Epithelial cell of esophagus (primary cell): ENCODE measurements around the gene EPHA2.
"Not testable (repeated sequence)": the region's sequence is repeated elsewhere in the genome, so short reads cannot be mapped to it uniquely, and the experiment has no call there.

Source experiments
- DNase-seq: peaks from one replicate; pipeline ENCODE4 v3.0.0; 2010; ENCODE audit warnings: low read depth
- H3K4me3 ChIP-seq: 2 replicates; pipeline ENCODE4 v1.5.1; 2011; ENCODE audit warnings: mild to moderate bottlenecking, low read length, control low read depth
- TF ChIP-seq, protein P1 (sequence below): IDR thresholded peaks from 2 replicates; pipeline ENCODE4 v1.5.1; 2011; ENCODE audit warnings: low read depth, mild to moderate bottlenecking, low read length, control low read depth, inconsistent platforms; ENCODE audit not compliant: insufficient read depth; ENCODE audit errors: missing control alignments

EPHA2 gene

DNA sequence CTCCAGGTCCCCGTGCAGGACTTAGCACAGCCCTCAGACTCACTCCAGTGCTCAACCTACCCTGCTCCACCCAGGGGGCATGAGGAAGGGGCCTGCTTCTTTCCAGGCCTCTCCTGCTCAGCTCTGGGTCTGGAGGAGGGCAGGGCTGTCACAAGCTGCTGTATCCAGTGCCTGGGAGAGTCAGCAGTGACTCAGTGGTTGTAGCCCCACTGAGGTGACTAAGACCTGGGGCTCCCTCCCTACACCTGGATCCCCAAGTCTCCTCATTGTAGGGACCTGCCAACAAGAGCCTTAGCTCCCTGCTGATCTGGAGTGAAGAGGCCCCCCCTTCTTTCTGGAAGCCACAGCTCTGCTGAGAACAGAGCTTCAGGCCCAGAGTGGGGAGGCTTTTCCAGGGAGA lies 46.3 kb downstream of the EPHA2 start:
- peak; percentile 78 for DNase-seq
- TF ChIP-seq, protein P1, sequence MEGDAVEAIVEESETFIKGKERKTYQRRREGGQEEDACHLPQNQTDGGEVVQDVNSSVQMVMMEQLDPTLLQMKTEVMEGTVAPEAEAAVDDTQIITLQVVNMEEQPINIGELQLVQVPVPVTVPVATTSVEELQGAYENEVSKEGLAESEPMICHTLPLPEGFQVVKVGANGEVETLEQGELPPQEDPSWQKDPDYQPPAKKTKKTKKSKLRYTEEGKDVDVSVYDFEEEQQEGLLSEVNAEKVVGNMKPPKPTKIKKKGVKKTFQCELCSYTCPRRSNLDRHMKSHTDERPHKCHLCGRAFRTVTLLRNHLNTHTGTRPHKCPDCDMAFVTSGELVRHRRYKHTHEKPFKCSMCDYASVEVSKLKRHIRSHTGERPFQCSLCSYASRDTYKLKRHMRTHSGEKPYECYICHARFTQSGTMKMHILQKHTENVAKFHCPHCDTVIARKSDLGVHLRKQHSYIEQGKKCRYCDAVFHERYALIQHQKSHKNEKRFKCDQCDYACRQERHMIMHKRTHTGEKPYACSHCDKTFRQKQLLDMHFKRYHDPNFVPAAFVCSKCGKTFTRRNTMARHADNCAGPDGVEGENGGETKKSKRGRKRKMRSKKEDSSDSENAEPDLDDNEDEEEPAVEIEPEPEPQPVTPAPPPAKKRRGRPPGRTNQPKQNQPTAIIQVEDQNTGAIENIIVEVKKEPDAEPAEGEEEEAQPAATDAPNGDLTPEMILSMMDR, result no peak
- H3K4me3 ChIP-seq, result no peak overlapping the region

DNA sequence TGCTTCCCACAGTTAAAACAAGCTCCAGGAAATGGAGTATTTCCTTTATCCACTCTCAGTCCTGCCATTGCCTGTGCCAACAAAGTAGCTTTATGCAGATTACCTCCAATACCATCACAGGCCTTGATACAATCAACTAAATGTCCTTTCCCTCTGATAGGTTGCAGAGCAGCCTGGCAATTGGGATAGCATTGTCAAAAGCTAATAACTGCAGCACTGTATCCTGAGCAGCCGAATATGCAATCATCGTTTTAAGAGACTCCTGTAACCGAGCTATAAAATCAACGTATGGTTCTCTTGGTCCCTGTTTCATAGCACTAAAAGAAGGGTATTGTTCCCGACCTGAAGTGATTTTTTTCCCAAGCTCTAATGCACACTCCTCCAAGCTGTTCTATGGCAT lies 48.8 kb downstream of the EPHA2 start:
- not testable (repeated sequence) for H3K4me3 ChIP-seq, DNase-seq

DNA sequence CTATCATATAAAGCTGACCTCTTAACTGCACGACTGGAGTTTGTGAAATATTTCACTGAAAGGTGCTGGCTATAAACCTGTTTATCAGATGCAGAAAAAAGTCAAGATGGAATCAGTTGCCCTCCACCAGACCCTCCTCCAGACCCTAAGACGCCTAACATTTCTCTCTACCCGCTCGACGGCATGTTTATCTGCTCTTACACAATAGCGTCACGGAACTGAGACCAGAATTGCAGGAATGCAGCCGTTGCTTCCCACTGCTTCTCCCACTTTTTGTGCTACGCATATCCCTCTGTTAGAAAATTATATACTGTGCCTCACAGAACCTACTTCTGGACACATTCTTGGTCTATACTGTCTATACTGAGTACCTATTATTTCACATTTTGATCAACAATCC lies 54.2 kb downstream of the EPHA2 start:
- H3K4me3 ChIP-seq, result no peak overlapping the region
- TF ChIP-seq, protein P1, result no peak
- DNase-seq, result no peak

DNA sequence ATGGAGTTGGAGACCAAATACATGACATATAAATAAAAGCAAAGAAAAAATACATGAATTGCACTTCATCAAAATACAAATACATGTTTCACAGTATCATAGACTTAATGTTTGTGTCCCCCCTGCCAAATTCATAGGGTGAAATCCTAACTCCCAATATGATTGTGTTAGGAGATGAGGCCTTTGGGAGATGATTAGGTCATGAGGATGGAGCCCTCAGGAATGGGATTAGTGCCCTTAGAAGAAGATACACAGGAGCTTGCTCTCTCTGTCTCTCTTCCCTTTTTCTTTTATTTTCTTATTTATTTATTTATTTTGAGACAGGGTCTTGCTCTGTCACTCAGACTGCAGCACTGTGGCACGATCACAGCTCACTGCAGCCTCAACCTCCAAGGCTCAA lies 56.5 kb downstream of the EPHA2 start:
- no peak overlapping the region for H3K4me3 ChIP-seq
- DNase-seq, result no peak
- TF ChIP-seq, protein P1, result no peak

DNA sequence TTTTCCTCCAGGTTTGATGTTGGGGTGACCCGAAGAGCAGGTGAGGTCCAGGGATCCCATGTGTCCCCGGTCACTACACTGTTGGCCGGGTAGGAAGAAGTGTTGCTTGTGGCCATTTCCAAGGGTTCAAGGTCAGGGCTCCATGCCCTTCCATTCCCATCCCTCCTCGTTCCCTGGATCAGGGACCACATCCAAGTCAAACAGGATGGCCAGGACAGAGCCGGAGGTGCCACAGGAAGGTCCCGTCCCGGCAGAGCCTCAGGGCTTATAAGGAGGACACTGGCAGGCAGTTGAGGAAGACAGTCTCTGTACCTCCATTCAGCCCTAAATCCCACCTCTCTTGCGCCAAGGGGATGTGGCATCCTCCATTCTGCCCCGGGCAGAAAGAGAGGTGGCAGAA lies 60.4 kb downstream of the EPHA2 start:
- TF ChIP-seq, protein P1, result no peak
- H3K4me3 ChIP-seq, result no peak overlapping the region
- no peak for DNase-seq

DNA sequence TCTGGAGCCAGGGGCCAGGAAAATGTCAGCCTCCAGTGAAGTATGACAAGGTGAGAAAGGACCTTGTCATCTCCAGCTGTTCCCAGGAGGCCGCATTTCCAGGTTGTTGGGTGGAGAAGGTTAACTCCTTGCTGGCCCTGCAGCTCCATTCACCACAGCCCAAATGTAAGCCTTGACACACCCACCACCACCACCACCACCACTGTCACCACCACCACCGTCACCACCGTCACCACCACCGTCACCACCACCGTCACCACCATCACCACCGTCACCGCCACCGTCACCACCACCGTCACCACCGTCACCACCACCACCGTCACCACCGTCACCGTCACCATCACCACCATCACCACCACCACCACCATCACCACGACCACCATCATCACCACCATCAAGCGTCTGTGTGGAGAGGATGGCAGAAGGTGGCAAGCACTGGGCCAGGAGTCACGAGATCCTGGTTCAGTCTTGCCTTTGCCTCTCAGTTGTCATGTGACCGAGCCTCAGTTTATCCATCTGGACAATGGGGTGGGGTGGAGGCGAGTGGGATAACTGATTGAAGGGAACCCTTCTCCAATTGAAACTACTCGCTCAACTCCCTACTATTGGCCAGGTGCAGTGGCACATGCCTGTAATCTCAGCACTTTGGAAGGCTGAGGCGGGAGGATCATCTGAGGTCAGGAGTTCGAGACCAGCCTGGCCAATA lies 61.3 kb downstream of the EPHA2 start:
- TF ChIP-seq, protein P1, result no peak
- DNase-seq, result no peak
- H3K4me3 ChIP-seq, result no peak overlapping the region

DNA sequence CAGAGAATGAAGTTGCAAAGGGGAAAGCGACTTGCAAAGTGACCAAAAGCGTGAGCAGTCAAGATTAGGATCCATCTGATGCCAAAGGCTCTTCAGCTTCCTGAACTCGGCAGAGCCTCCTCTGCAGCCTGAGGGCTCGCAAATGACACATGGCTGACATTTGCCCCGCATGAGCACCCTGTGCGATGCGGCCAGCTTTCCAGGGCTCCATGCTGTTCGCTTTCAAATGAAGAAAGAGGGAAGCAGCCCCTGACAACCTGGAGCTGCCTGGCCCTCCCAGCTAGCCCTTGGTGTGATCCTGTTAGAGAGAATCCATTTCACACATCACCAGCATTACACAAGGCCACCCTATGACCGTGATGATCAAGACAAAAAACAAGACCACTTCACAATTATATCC lies 62.3 kb downstream of the EPHA2 start:
- H3K4me3 ChIP-seq, result no peak overlapping the region
- TF ChIP-seq, protein P1, result no peak
- no peak for DNase-seq
